HepG2 (cell line): ENCODE measurements around the gene ZNF584. TPM values are rescaled to one million over a fixed set of nuclear protein-coding genes. Genes with fewer than 3 reads are reported as not detected.

Experiments
- CEBPB ChIP-seq: IDR thresholded peaks from 2 replicates; pipeline ENCODE4 v1.6.1; 2011; ENCODE audit warnings: low read depth, low read length, improper control_type of control experiment, borderline replicate concordance
- ESRRA ChIP-seq: sonication (generic); formaldehyde crosslinking; IDR thresholded peaks from 2 replicates; pipeline ENCODE4 v1.5.1; 2020; ENCODE audit warnings: mild to moderate bottlenecking, low read depth, missing genetic modification reagents
- FIP1L1 ChIP-seq: fragments of 200-400 bp; formaldehyde crosslinking; IDR thresholded peaks from 2 replicates; pipeline ENCODE4 v1.6.1; 2018; ENCODE audit warnings: low read depth, mild to moderate bottlenecking, low read length, moderate library complexity, borderline replicate concordance; ENCODE audit not compliant: insufficient read depth
- HOXD1 ChIP-seq: sonication (generic); formaldehyde crosslinking; IDR thresholded peaks from 2 replicates; pipeline ENCODE4 v1.5.0; 2020; ENCODE audit warnings: missing genetic modification reagents
- KDM1A ChIP-seq: IDR thresholded peaks from 2 replicates; pipeline ENCODE4 v1.6.1; 2016; ENCODE audit warnings: missing compliant biosample characterization
- RFXANK ChIP-seq: IDR thresholded peaks from 2 replicates; pipeline ENCODE4 v1.6.1; 2016
- SKI ChIP-seq: fragments of 450-650 bp; IDR thresholded peaks from one replicate; pipeline ENCODE4 v1.6.1; 2018; ENCODE audit warnings: mild to moderate bottlenecking; ENCODE audit not compliant: partially characterized antibody
- TGIF2 ChIP-seq: IDR thresholded peaks from 2 replicates; pipeline ENCODE4 v1.6.1; 2016; ENCODE audit warnings: control low read depth, missing compliant biosample characterization
- ZBTB43 ChIP-seq: sonication (generic); formaldehyde crosslinking; conservative IDR thresholded peaks from 2 replicates; pipeline ENCODE4 v1.4.0; 2020; ENCODE audit warnings: missing genetic modification reagents
- ZNF230 ChIP-seq: sonication (generic); formaldehyde crosslinking; IDR thresholded peaks from 2 replicates; pipeline ENCODE4 v1.4.0; 2020; ENCODE audit warnings: mild to moderate bottlenecking, missing genetic modification reagents
- ZNF530 ChIP-seq: sonication (generic); formaldehyde crosslinking; IDR thresholded peaks from 2 replicates; pipeline ENCODE4 v1.5.0; 2020; ENCODE audit warnings: low read depth, mild to moderate bottlenecking, missing genetic modification reagents
- ZNF572 ChIP-seq: sonication (generic); formaldehyde crosslinking; IDR thresholded peaks from 2 replicates; pipeline ENCODE4 v1.5.1; 2020; ENCODE audit warnings: mild to moderate bottlenecking, missing genetic modification reagents
- ZNF614 ChIP-seq: IDR thresholded peaks from 2 replicates; pipeline ENCODE4 v1.6.1; 2018; ENCODE audit warnings: missing biosample characterization, missing genetic modification reagents, inconsistent platforms, borderline replicate concordance
- ZNF619 ChIP-seq: sonication (generic); formaldehyde crosslinking; IDR thresholded peaks from 2 replicates; pipeline ENCODE4 v1.4.0; 2020; ENCODE audit warnings: mild to moderate bottlenecking, missing genetic modification reagents
- ZNF878 ChIP-seq: sonication (generic); formaldehyde crosslinking; IDR thresholded peaks from 2 replicates; pipeline ENCODE4 v1.8.1; 2023; ENCODE audit warnings: mild to moderate bottlenecking, missing genetic modification reagents, moderate library complexity
- ZNF891 ChIP-seq: sonication (generic); formaldehyde crosslinking; IDR thresholded peaks from 2 replicates; pipeline ENCODE4 v1.5.0; 2020; ENCODE audit warnings: mild to moderate bottlenecking, missing genetic modification reagents
- polyA plus RNA-seq, 8 experiments: library from polyadenylated mRNA; depleted of rRNA in 3 of 8; stranded (reverse) in 7 of 8; unstranded in 1 of 8; fragments of >200 nt; fragmentation: Illumina TruSeq in 4 of 8; extraction: Trizol in 4 of 8; gene quantifications; 2 replicates each; pipeline versions ENCODE4 v1.2.1 to v1.2.3, GENCODE V29; 2011 to 2016; ENCODE audit warnings: low read depth in 4 of 8, missing spikeins in 1 of 8, mixed read lengths in 1 of 8; ENCODE audit not compliant: insufficient read depth in 1 of 8
- total RNA-seq, 5 experiments: library from RNA; depleted of rRNA; stranded (reverse); fragments of >200 nt; fragmentation: Illumina TruSeq; extraction: Trizol; gene quantifications; 2 replicates each; pipeline ENCODE4 v1.2.3, GENCODE V29; 2016; ENCODE audit warnings: low read depth in 1 of 5
- TF ChIP-seq, protein P1 (sequence below): sonication (generic); formaldehyde crosslinking; IDR thresholded peaks from 2 replicates; pipeline ENCODE4 v1.8.1; 2022; ENCODE audit warnings: low read depth, mild to moderate bottlenecking, missing genetic modification reagents
- TF ChIP-seq, protein P2 (sequence below): sonication (generic); formaldehyde crosslinking; IDR thresholded peaks from 2 replicates; pipeline ENCODE4 v1.8.0; 2022; ENCODE audit warnings: missing genetic modification reagents, low read depth, mild to moderate bottlenecking, borderline replicate concordance
- TF ChIP-seq, protein P3 (sequence below): sonication (generic); formaldehyde crosslinking; IDR thresholded peaks from 2 replicates; pipeline ENCODE4 v1.5.0; 2020; ENCODE audit warnings: missing genetic modification reagents
- TF ChIP-seq, protein P4 (sequence below): sonication (generic); formaldehyde crosslinking; IDR thresholded peaks from 2 replicates; pipeline ENCODE4 v1.4.0; 2020; ENCODE audit warnings: missing genetic modification reagents
- TF ChIP-seq, protein P5 (sequence below): sonication (generic); formaldehyde crosslinking; IDR thresholded peaks from 2 replicates; pipeline ENCODE4 v1.5.1; 2020; ENCODE audit warnings: missing genetic modification reagents, mild to moderate bottlenecking, borderline replicate concordance

The ZNF584 gene
- total and polyA plus RNA-seq, 2 of the 13 experiments (the other 11 are each of a cell fraction or from before 2014, with no cell fraction given) = 2.4 to 7.0 TPM

DNA sequence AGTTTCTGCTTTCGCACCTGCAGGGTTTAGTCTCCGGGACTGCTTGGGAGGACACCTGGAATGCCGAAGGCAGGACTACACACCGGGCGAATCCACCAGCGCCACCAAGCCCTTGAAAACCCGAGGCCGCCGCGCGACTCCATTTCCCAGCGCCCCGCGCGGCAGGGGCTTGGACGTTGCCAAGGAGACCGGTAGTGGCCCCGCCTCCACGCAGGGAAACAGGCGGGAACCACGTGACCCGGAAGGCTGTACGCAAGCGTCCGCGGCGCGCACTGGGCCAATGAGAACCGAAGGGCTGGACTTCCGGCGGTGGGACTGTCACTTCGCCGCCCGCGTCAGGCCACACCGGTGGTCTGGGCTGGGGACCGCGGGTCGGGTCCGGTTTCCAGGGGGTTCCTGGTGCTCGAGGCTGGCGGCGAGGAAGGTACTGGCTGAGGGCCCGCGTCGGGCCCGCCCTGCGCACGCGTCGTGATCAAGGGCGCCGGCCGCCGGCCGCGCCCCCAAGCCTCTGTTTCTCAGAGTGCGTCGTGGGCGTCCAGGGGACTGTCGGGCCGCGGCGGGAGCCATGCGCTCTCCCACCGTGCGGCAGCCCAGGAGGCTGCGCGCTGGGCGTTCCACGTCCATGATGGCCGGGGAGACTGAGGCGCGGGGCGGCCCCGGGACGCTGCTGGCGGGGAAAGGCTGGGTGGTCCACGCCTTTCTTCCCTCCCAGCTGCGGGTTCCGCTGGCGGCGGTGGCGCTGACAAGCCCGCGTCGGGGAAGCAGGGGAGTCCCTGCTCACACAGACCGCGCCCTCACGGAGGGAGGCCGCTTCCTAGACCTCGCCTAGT, 58.5 kb downstream of the ZNF584 start, which contains the start of gene ZNF324 (continued):
- TF ChIP-seq, protein P1, sequence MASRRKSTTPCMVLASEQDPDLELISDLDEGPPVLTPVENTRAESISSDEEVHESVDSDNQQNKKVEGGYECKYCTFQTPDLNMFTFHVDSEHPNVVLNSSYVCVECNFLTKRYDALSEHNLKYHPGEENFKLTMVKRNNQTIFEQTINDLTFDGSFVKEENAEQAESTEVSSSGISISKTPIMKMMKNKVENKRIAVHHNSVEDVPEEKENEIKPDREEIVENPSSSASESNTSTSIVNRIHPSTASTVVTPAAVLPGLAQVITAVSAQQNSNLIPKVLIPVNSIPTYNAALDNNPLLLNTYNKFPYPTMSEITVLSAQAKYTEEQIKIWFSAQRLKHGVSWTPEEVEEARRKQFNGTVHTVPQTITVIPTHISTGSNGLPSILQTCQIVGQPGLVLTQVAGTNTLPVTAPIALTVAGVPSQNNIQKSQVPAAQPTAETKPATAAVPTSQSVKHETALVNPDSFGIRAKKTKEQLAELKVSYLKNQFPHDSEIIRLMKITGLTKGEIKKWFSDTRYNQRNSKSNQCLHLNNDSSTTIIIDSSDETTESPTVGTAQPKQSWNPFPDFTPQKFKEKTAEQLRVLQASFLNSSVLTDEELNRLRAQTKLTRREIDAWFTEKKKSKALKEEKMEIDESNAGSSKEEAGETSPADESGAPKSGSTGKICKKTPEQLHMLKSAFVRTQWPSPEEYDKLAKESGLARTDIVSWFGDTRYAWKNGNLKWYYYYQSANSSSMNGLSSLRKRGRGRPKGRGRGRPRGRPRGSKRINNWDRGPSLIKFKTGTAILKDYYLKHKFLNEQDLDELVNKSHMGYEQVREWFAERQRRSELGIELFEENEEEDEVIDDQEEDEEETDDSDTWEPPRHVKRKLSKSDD (CRISPR knock-in tag) = no peak
- TF ChIP-seq ZNF614 (CRISPR knock-in tag) (no peak), TGIF2 (CRISPR knock-in tag) (peak; percentile 83; the same call in 1 of the 2 replicates), SKI (no peak), ZNF619 (CRISPR knock-in tag) (no peak), ZNF878 (CRISPR knock-in tag) (no peak), KDM1A (CRISPR knock-in tag) (no peak), ZBTB43 (CRISPR knock-in tag) (no peak), ZNF530 (CRISPR knock-in tag) (no peak), HOXD1 (CRISPR knock-in tag) (0 out of 2 replicates have a peak, but pooled peaks have one; percentile 41), ESRRA (CRISPR knock-in tag) (no peak), ZNF891 (CRISPR knock-in tag) (no peak), ZNF572 (0 out of 2 replicates have a peak, but pooled peaks have one; percentile 58), CEBPB (no peak), RFXANK (CRISPR knock-in tag) (0 out of 2 replicates have a peak, but pooled peaks have one; percentile 60), FIP1L1 (no peak), ZNF230 (CRISPR knock-in tag) (no peak)
- TF ChIP-seq, protein P2, sequence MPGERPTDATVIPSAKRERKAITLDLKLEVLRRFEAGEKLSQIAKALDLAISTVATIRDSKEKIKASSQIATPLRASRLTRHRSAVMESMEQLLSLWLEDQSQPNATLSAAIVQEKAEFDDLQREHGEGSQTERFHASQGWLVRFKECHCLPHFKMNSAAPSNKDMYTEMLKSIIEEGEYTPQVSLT (CRISPR knock-in tag) = no peak
- TF ChIP-seq, protein P3, sequence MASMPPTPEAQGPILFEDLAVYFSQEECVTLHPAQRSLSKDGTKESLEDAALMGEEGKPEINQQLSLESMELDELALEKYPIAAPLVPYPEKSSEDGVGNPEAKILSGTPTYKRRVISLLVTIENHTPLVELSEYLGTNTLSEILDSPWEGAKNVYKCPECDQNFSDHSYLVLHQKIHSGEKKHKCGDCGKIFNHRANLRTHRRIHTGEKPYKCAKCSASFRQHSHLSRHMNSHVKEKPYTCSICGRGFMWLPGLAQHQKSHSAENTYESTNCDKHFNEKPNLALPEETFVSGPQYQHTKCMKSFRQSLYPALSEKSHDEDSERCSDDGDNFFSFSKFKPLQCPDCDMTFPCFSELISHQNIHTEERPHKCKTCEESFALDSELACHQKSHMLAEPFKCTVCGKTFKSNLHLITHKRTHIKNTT = no peak
- TF ChIP-seq, protein P4, sequence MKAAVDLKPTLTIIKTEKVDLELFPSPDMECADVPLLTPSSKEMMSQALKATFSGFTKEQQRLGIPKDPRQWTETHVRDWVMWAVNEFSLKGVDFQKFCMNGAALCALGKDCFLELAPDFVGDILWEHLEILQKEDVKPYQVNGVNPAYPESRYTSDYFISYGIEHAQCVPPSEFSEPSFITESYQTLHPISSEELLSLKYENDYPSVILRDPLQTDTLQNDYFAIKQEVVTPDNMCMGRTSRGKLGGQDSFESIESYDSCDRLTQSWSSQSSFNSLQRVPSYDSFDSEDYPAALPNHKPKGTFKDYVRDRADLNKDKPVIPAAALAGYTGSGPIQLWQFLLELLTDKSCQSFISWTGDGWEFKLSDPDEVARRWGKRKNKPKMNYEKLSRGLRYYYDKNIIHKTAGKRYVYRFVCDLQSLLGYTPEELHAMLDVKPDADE = no peak
- TF ChIP-seq, protein P5, sequence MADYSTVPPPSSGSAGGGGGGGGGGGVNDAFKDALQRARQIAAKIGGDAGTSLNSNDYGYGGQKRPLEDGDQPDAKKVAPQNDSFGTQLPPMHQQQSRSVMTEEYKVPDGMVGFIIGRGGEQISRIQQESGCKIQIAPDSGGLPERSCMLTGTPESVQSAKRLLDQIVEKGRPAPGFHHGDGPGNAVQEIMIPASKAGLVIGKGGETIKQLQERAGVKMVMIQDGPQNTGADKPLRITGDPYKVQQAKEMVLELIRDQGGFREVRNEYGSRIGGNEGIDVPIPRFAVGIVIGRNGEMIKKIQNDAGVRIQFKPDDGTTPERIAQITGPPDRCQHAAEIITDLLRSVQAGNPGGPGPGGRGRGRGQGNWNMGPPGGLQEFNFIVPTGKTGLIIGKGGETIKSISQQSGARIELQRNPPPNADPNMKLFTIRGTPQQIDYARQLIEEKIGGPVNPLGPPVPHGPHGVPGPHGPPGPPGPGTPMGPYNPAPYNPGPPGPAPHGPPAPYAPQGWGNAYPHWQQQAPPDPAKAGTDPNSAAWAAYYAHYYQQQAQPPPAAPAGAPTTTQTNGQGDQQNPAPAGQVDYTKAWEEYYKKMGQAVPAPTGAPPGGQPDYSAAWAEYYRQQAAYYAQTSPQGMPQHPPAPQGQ = no peak
